GM23338 (cell line): ENCODE results near the gene SC5D. TPM values are rescaled to one million over a fixed set of nuclear protein-coding genes. Genes with fewer than 3 reads are reported as not detected.

Experiments used
- ATAC-seq: fragments of 200-7000 bp; cut with Tn5 transposase; 3 replicates; pipeline ENCODE4 v1.9.1; 2020
- DNase-seq: peaks from one replicate; pipeline ENCODE4 v3.0.0-alpha.2; 2015; ENCODE audit warnings: low spot score
- H2AFZ ChIP-seq: fragments of 200-600 bp; sonication (generic); 2 replicates; pipeline ENCODE4 v1.8.0; 2016; ENCODE audit warnings: antibody characterized with exemption, mild to moderate bottlenecking, moderate library complexity
- H3F3A ChIP-seq: fragments of 200-600 bp; sonication (generic); replicated peaks from 2 replicates; pipeline ENCODE4 v1.8.0; 2017; ENCODE audit warnings: antibody characterized with exemption, mixed run types, low read depth
- H3K27ac ChIP-seq: fragments of 200-600 bp; sonication (generic); 2 replicates; pipeline ENCODE4 v1.6.1; 2016; ENCODE audit warnings: low read depth
- H3K27me3 ChIP-seq: fragments of 200-600 bp; sonication (generic); 2 replicates; pipeline ENCODE4 v1.8.0; 2016; ENCODE audit warnings: mild to moderate bottlenecking, mixed run types, moderate library complexity; ENCODE audit not compliant: insufficient read depth
- H3K36me3 ChIP-seq: fragments of 200-600 bp; sonication (generic); 2 replicates; pipeline ENCODE4 v1.8.0; 2016; ENCODE audit warnings: mild to moderate bottlenecking; ENCODE audit not compliant: insufficient read depth
- H3K4me1 ChIP-seq: fragments of 200-600 bp; sonication (generic); 2 replicates; pipeline ENCODE4 v1.8.0; 2016; ENCODE audit warnings: mild to moderate bottlenecking, moderate library complexity; ENCODE audit not compliant: insufficient read depth
- H3K4me2 ChIP-seq: fragments of 200-600 bp; sonication (generic); 2 replicates; pipeline ENCODE4 v1.7.1; 2017; ENCODE audit warnings: mixed run types
- H3K4me3 ChIP-seq: fragments of 200-600 bp; sonication (generic); 2 replicates; pipeline ENCODE4 v1.6.1; 2016; ENCODE audit warnings: mixed run types
- H3K79me2 ChIP-seq: fragments of 200-600 bp; sonication (generic); replicated peaks from 2 replicates; pipeline ENCODE4 v1.8.0; 2017; ENCODE audit warnings: mild to moderate bottlenecking; ENCODE audit not compliant: insufficient read depth
- H3K9me2 ChIP-seq: fragments of 200-600 bp; sonication (generic); 2 replicates; pipeline ENCODE4 v1.8.0; 2017; ENCODE audit not compliant: insufficient read depth
- H4K20me1 ChIP-seq: fragments of 200-600 bp; sonication (generic); replicated peaks from 2 replicates; pipeline ENCODE4 v1.8.0; 2017; ENCODE audit warnings: mild to moderate bottlenecking; ENCODE audit not compliant: insufficient read depth
- H3K27ac Mint-ChIP-seq: 2 replicates; pipeline ENCODE4 v1.8.0; 2020; ENCODE audit warnings: inconsistent platforms, mild to moderate bottlenecking, moderate library complexity, mixed read lengths
- H3K27me3 Mint-ChIP-seq: 3 replicates; pipeline ENCODE4 v1.8.0; 2022; ENCODE audit warnings: low read depth, mild to moderate bottlenecking, moderate library complexity, mixed read lengths, inconsistent platforms; ENCODE audit not compliant: insufficient read depth, poor library complexity
- H3K36me3 Mint-ChIP-seq: 3 replicates; pipeline ENCODE4 v1.8.0; 2021; ENCODE audit warnings: low read depth, mild to moderate bottlenecking, inconsistent platforms, moderate library complexity, mixed read lengths
- H3K4me1 Mint-ChIP-seq: 3 replicates; pipeline ENCODE4 v1.8.0; 2020; ENCODE audit warnings: mild to moderate bottlenecking, inconsistent platforms, mixed read lengths
- H3K4me3 Mint-ChIP-seq: 3 replicates; pipeline ENCODE4 v1.8.0; 2021; ENCODE audit warnings: moderate library complexity, mild to moderate bottlenecking, inconsistent platforms, mixed read lengths
- H3K9me3 Mint-ChIP-seq: 3 replicates; pipeline ENCODE4 v1.8.0; 2020; ENCODE audit warnings: moderate library complexity, mild to moderate bottlenecking, inconsistent platforms, mixed read lengths
- CREB1 ChIP-seq: fragments of 250-450 bp; sonication (Bioruptor Pico); IDR thresholded peaks from 2 replicates; pipeline ENCODE4 v1.5.0; 2020; ENCODE audit warnings: low read depth, mild to moderate bottlenecking, moderate library complexity
- CTCF ChIP-seq, 2 experiments: fragments of 200-600 bp in 1 of 2; sonication (generic) in 1 of 2; conservative IDR thresholded peaks; 2 replicates each; pipeline versions ENCODE4 v1.5.1 to v1.6.1; 2016 to 2017; ENCODE audit warnings: antibody characterized with exemption in 2 of 2, low read depth in 2 of 2, mild to moderate bottlenecking in 2 of 2, moderate library complexity in 1 of 2
- ETS1 ChIP-seq: IDR thresholded peaks from 2 replicates; pipeline ENCODE4 v1.6.1; 2016; ENCODE audit warnings: antibody characterized with exemption
- EZH2 ChIP-seq: fragments of 200-600 bp; sonication (generic); IDR thresholded peaks from one replicate; pipeline ENCODE4 v1.8.0; 2017; ENCODE audit warnings: antibody characterized with exemption, mild to moderate bottlenecking, low read depth; ENCODE audit not compliant: unreplicated experiment
- EZH2phosphoT487 ChIP-seq: fragments of 200-600 bp; sonication (generic); IDR thresholded peaks from one replicate; pipeline ENCODE4 v1.8.1; 2018; ENCODE audit warnings: antibody characterized with exemption; ENCODE audit not compliant: unreplicated experiment
- JUNB ChIP-seq: IDR thresholded peaks from one replicate; pipeline ENCODE4 v1.6.1; 2016; ENCODE audit warnings: antibody characterized with exemption; ENCODE audit not compliant: unreplicated experiment
- NANOG ChIP-seq: IDR thresholded peaks from 2 replicates; pipeline ENCODE4 v1.6.1; 2016; ENCODE audit warnings: antibody characterized with exemption, borderline replicate concordance
- POLR2AphosphoS5 ChIP-seq: IDR thresholded peaks from 2 replicates; pipeline ENCODE4 v1.6.1; 2016; ENCODE audit warnings: antibody characterized with exemption, low read depth
- STAT1 ChIP-seq: IDR thresholded peaks from one replicate; pipeline ENCODE4 v1.6.1; 2016; ENCODE audit warnings: antibody characterized with exemption; ENCODE audit not compliant: unreplicated experiment
- ZNF114 ChIP-seq: fragments of 250-450 bp; sonication (Bioruptor Pico); IDR thresholded peaks from 2 replicates; pipeline ENCODE4 v1.5.0; 2020; ENCODE audit warnings: mild to moderate bottlenecking, moderate library complexity
- ZNF331 ChIP-seq: fragments of 250-450 bp; sonication (Bioruptor Pico); IDR thresholded peaks from 2 replicates; pipeline ENCODE4 v1.5.0; 2020; ENCODE audit warnings: low read depth, mild to moderate bottlenecking, moderate library complexity
- ZNF462 ChIP-seq: fragments of 250-450 bp; sonication (Bioruptor Pico); IDR thresholded peaks from 2 replicates; pipeline ENCODE4 v1.5.0; 2020; ENCODE audit warnings: mild to moderate bottlenecking, moderate library complexity
- polyA plus RNA-seq: library from polyadenylated mRNA; unstranded; fragments of >200 nt; fragmentation: Nextera tagmentation; extraction: Ambion mirVana; gene quantifications from 2 replicates; pipeline ENCODE4 v1.2.1, GENCODE V29; 2016
- total RNA-seq: library from RNA; depleted of rRNA; stranded (reverse); fragments of >200 nt; shearing (Covaris generic); gene quantifications from 2 replicates; pipeline ENCODE4 v1.2.3, GENCODE V29; 2014
- TF ChIP-seq, protein P1 (sequence below): IDR thresholded peaks from one replicate; pipeline ENCODE4 v1.6.1; 2018; ENCODE audit warnings: antibody characterized with exemption; ENCODE audit not compliant: unreplicated experiment

Gene SC5D
- total and polyA plus RNA-seq, 2 experiments from 2014 or later, result 79.0 to 138 TPM

DNA sequence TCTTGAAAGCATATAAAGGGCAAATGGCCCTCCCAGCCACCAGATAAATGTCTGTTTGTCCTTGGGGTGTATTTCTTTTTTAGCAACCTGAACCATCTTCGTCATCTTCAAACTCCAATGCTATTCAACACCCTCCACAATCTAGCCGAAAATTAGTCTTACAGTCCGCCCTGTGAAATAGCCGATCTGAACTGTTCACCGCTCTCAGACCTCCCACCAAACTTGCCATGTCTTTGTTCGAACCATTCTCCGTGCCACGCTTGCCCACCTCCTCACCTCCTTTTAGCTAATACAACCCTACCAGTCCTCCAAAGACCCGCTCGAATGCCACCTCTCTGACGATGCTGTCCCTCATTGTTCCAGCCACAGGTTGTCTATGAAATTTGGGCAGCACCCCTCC, 46.0 kb downstream of the SC5D start:
- no peak for ATAC-seq
- Mint-ChIP-seq H3K36me3 (no peaks in the 10 kb centered on the region), H3K27ac (no peak overlapping the region), H3K27me3 (no peaks in the 10 kb centered on the region), H3K9me3 (no peaks in the 10 kb centered on the region), H3K4me1 (peaks cover 6% of the 10 kb centered on the region; the same call in 2 of the 3 replicates), H3K4me3 (no peak overlapping the region)
- Histone ChIP-seq H3K9me2 (0 out of 2 replicates have a peak, but pooled peaks cover 7% of the 10 kb centered on the region), H3K27ac (no peak overlapping the region), H2AFZ (no peak overlapping the region), H4K20me1 (no peaks in the 10 kb centered on the region), H3K4me3 (no peak overlapping the region), H3K79me2 (no peaks in the 10 kb centered on the region), H3K4me2 (no peak overlapping the region), H3K36me3 (no peaks in the 10 kb centered on the region), H3K27me3 (no peaks in the 10 kb centered on the region), H3K4me1 (no peaks in the 10 kb centered on the region), H3F3A (no peaks in the 10 kb centered on the region)
- no peak for DNase-seq
- TF ChIP-seq JUNB (no peak), EZH2 (no peak), NANOG (no peak), CTCF (conservative IDR thresholded peaks at IDR 0.05; ENCODE audit: low read depth in 2 of 2) (no peak), CREB1 (CRISPR knock-in tag) (no peak), EZH2phosphoT487 (no peak), ZNF331 (no peak), ZNF114 (CRISPR knock-in tag) (no peak), ZNF462 (CRISPR knock-in tag) (no peak), ETS1 (no peak), POLR2AphosphoS5 (no peak), STAT1 (no peak)
- TF ChIP-seq, protein P1, sequence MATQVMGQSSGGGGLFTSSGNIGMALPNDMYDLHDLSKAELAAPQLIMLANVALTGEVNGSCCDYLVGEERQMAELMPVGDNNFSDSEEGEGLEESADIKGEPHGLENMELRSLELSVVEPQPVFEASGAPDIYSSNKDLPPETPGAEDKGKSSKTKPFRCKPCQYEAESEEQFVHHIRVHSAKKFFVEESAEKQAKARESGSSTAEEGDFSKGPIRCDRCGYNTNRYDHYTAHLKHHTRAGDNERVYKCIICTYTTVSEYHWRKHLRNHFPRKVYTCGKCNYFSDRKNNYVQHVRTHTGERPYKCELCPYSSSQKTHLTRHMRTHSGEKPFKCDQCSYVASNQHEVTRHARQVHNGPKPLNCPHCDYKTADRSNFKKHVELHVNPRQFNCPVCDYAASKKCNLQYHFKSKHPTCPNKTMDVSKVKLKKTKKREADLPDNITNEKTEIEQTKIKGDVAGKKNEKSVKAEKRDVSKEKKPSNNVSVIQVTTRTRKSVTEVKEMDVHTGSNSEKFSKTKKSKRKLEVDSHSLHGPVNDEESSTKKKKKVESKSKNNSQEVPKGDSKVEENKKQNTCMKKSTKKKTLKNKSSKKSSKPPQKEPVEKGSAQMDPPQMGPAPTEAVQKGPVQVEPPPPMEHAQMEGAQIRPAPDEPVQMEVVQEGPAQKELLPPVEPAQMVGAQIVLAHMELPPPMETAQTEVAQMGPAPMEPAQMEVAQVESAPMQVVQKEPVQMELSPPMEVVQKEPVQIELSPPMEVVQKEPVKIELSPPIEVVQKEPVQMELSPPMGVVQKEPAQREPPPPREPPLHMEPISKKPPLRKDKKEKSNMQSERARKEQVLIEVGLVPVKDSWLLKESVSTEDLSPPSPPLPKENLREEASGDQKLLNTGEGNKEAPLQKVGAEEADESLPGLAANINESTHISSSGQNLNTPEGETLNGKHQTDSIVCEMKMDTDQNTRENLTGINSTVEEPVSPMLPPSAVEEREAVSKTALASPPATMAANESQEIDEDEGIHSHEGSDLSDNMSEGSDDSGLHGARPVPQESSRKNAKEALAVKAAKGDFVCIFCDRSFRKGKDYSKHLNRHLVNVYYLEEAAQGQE, result no peak
